Transverse colon (tissue), 4 donors: ENCODE measurements around the gene UBLCP1.

Experiments used
- EP300 ChIP-seq: sonication (generic); formaldehyde crosslinking; IDR thresholded peaks from one replicate; pipeline ENCODE4 v1.6.1; 2017; ENCODE audit warnings: antibody characterized with exemption, low read depth
- POLR2A ChIP-seq: fragments of 450-650 bp; IDR thresholded peaks from one replicate; pipeline ENCODE4 v1.6.1; 2016; ENCODE audit warnings: antibody characterized with exemption, mild to moderate bottlenecking, moderate library complexity
- POLR2AphosphoS5 ChIP-seq, 3 donors: sonication (generic); formaldehyde crosslinking; IDR thresholded peaks; one replicate each; pipeline ENCODE4 v1.6.1; 2016; ENCODE audit warnings: antibody characterized with exemption in 3 of 3
- TF ChIP-seq, protein P1 (sequence below), 5 experiments: fragments of 200-600 bp in 3 of 5; fragments of 450-650 bp in 2 of 5; sonication (generic) in 3 of 5; IDR thresholded peaks; 1 replicate in 2 of 5; 2 replicates in 3 of 5; pipeline ENCODE4 v1.5.1; 2016 to 2017; ENCODE audit warnings: antibody characterized with exemption in 5 of 5, inconsistent platforms in 3 of 5, mild to moderate bottlenecking in 2 of 5, moderate library complexity in 1 of 5

DNA sequence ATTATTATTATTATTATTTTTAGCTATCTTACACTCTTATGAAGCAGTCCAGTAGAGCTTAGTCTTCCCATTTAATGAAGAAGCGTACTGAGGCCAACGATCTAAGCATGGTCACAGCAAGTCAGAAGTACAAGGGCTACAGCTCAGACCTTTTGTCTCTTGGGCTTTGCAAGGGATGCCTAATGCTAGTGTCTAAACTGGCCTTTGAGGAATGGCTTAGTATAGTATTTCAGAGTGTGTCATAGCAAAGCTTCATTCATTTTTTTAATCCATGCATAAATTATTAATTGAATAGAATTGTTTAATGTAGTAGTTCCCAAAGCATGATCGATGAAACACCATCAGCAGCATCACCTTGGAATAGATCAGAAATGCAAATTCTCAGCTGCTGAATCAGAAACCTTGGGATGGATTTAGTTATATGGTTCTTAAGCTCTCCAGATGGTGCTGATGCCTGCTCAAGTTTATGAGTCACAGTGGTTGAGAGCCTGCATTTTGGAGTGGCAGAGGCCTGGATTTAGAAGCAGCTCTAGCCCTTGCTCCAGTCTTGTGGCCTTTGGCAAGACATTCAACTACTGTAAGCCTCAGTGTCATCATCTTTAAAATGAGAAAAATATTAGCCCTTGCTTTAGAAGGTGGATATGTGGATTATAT is 61.1 kb downstream of the UBLCP1 start:
- TF ChIP-seq, protein P1, sequence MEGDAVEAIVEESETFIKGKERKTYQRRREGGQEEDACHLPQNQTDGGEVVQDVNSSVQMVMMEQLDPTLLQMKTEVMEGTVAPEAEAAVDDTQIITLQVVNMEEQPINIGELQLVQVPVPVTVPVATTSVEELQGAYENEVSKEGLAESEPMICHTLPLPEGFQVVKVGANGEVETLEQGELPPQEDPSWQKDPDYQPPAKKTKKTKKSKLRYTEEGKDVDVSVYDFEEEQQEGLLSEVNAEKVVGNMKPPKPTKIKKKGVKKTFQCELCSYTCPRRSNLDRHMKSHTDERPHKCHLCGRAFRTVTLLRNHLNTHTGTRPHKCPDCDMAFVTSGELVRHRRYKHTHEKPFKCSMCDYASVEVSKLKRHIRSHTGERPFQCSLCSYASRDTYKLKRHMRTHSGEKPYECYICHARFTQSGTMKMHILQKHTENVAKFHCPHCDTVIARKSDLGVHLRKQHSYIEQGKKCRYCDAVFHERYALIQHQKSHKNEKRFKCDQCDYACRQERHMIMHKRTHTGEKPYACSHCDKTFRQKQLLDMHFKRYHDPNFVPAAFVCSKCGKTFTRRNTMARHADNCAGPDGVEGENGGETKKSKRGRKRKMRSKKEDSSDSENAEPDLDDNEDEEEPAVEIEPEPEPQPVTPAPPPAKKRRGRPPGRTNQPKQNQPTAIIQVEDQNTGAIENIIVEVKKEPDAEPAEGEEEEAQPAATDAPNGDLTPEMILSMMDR (IDR thresholded peaks at IDR 0.05): no peak
- TF ChIP-seq POLR2A: no peak
- TF ChIP-seq POLR2AphosphoS5 (IDR thresholded peaks at IDR 0.05): no peak
- TF ChIP-seq EP300: no peak
